NCI-H526 (cell line): ENCODE data around the gene PEAK3.

Experiments used
- DNase-seq, 2 experiments: peaks; one replicate each; lab custom pipeline; 2025; lab: John Stamatoyannopoulos, UW

PEAK3 gene

GRCh38 chr19:2249880-2250765, 31.9 kb downstream of the PEAK3 start:
- DNase-seq, result peak; percentile 31 to 55

- DNase-seq, result no peak
These were observed 32.7 kb downstream of the PEAK3 start, which contains the start of gene AMH for GRCh38 chr19:2249010-2249866. AMH (plus strand) TSS chr19:2249323; CDS start chr19:2249333, 10 bp downstream.

- DNase-seq, result no peak
These were observed 33.6 kb downstream of the PEAK3 start for GRCh38 chr19:2248136-2249009.

GRCh38 chr19:2247433-2248101, 34.4 kb downstream of the PEAK3 start:
- DNase-seq, result no peak

GRCh38 chr19:2246801-2247361, 35.1 kb downstream of the PEAK3 start:
- no peak for DNase-seq

- no peak for DNase-seq
These were observed 35.9 kb downstream of the PEAK3 start for GRCh38 chr19:2246014-2246620.

- DNase-seq, result no peak
These were observed 36.7 kb downstream of the PEAK3 start for GRCh38 chr19:2245273-2245672.

GRCh38 chr19:2244486-2244885, 37.5 kb downstream of the PEAK3 start:
- no peak for DNase-seq

GRCh38 chr19:2244125-2244411, 37.9 kb downstream of the PEAK3 start:
- no peak for DNase-seq

GRCh38 chr19:2243274-2244124, 38.5 kb downstream of the PEAK3 start:
- DNase-seq, result no peak

GRCh38 chr19:2242816-2243215, 39.2 kb downstream of the PEAK3 start:
- DNase-seq, result no peak

- no peak for DNase-seq
These were observed 39.9 kb downstream of the PEAK3 start for GRCh38 chr19:2242092-2242537.

GRCh38 chr19:2240881-2241760, 40.9 kb downstream of the PEAK3 start:
- no peak for DNase-seq

GRCh38 chr19:2239771-2240770, 41.9 kb downstream of the PEAK3 start:
- DNase-seq, result peak in 1 of 2 experiments; percentile 40

GRCh38 chr19:2239173-2239572, 42.8 kb downstream of the PEAK3 start:
- DNase-seq, result no peak

- no peak for DNase-seq
These were observed 44.2 kb downstream of the PEAK3 start for GRCh38 chr19:2237869-2238153.

- no peak for DNase-seq
These were observed 44.7 kb downstream of the PEAK3 start for GRCh38 chr19:2237051-2237868.
